CD4-positive, alpha-beta T cell (primary cell): ENCODE data around the gene CAPN15. TPM values are rescaled to one million over a fixed set of nuclear protein-coding genes. Genes with fewer than 3 reads are reported as not detected.

Experiments used
- ATAC-seq: fragments of 200-7000 bp; cut with Tn5 transposase; one replicate; pipeline ENCODE4 v1.10.0; 2022; ENCODE audit warnings: mild to moderate bottlenecking; ENCODE audit not compliant: poor library complexity
- CTCF ChIA-PET: fragments of 350-600 bp; sonication (Branson Sonifier 250); formaldehyde crosslinking; loops from one replicate; lab custom pipeline; 2021; ENCODE audit warnings: antibody characterized with exemption, inconsistent platforms; lab: Charles Lee
- POLR2A ChIA-PET: fragments of 350-600 bp; sonication (Branson Sonifier 250); formaldehyde crosslinking; loops from one replicate; lab custom pipeline; 2021; ENCODE audit warnings: antibody characterized with exemption, inconsistent platforms; lab: Charles Lee
- DNase-seq, 14 experiments: peaks; one replicate each; pipeline ENCODE4 v3.0.0-alpha.2; 2013 to 2020; ENCODE audit warnings: mixed read lengths in 2 of 14
- H3K27ac ChIP-seq, 2 donors: one replicate each; pipeline versions ENCODE4 v1.5.1 to v1.7.0; 2013; ENCODE audit warnings: low read length in 2 of 2, low read depth in 1 of 2, mild to moderate bottlenecking in 1 of 2
- H3K27me3 ChIP-seq, 2 experiments: 1 replicate in 1 of 2; 2 replicates in 1 of 2; pipeline versions ENCODE4 v1.6.1 to v1.7.0; 2013; ENCODE audit warnings: low read length in 2 of 2, control low read depth in 1 of 2, mild to moderate bottlenecking in 1 of 2, moderate library complexity in 1 of 2; ENCODE audit not compliant: insufficient read depth in 2 of 2, control insufficient read depth in 1 of 2
- H3K36me3 ChIP-seq: one replicate; pipeline ENCODE4 v1.6.1; 2013; ENCODE audit warnings: low read length, control low read depth; ENCODE audit not compliant: insufficient read depth
- H3K4me1 ChIP-seq: one replicate; pipeline ENCODE4 v1.6.1; 2013; ENCODE audit warnings: low read length, control low read depth; ENCODE audit not compliant: insufficient read depth
- H3K4me3 ChIP-seq: one replicate; pipeline ENCODE4 v1.5.1; 2013; ENCODE audit warnings: mild to moderate bottlenecking, low read length, moderate library complexity
- H3K9me3 ChIP-seq, 2 experiments: 1 replicate in 1 of 2; 2 replicates in 1 of 2; pipeline versions ENCODE4 v1.6.1 to v1.7.0; 2013; ENCODE audit warnings: low read length in 2 of 2, mild to moderate bottlenecking in 2 of 2, control low read depth in 1 of 2, moderate library complexity in 1 of 2; ENCODE audit not compliant: control insufficient read depth in 1 of 2, insufficient read depth in 1 of 2
- H3K27ac Mint-ChIP-seq: one replicate; pipeline ENCODE4 v1.8.0; 2020; ENCODE audit warnings: mixed read lengths
- H3K27me3 Mint-ChIP-seq: one replicate; pipeline ENCODE4 v1.8.0; 2021; ENCODE audit warnings: mixed read lengths
- H3K36me3 Mint-ChIP-seq: one replicate; pipeline ENCODE4 v1.8.0; 2021; ENCODE audit warnings: low read depth, mixed read lengths
- H3K4me1 Mint-ChIP-seq: one replicate; pipeline ENCODE4 v1.8.0; 2021; ENCODE audit warnings: low read depth, mixed read lengths
- H3K4me3 Mint-ChIP-seq: one replicate; pipeline ENCODE4 v1.8.0; 2020; ENCODE audit warnings: mild to moderate bottlenecking, mixed read lengths
- H3K9me3 Mint-ChIP-seq: one replicate; pipeline ENCODE4 v1.8.0; 2020; ENCODE audit warnings: mixed read lengths
- CTCF ChIP-seq: fragments of 200-600 bp; IDR thresholded peaks from one replicate; pipeline ENCODE4 v1.8.0; 2022; ENCODE audit warnings: antibody characterized with exemption, mild to moderate bottlenecking
- intact Hi-C, 2 experiments: fragments of 100-400 bp; cut with DNase I in 1 of 2; cut with micrococcal nuclease in 1 of 2; formaldehyde crosslinking; loops; one replicate each; pipeline versions ENCODE4 v1.15.1 to v1.9.0; 2023 to 2025; cut with DNase I, micrococcal nuclease
- total RNA-seq, 174 experiments: library from RNA in 2 of 174; stranded (reverse) in 2 of 174; gene quantifications; one replicate each; pipeline ENCODE4 v1.2.3 and lab custom pipeline; 2021 to 2026

CAPN15 gene
- total RNA-seq, 2 experiments from 2014 or later, result 35.5 to 36.9 TPM

- peaks cover 59% of the 10 kb centered on the region for H3K4me1 ChIP-seq
- intact Hi-C loops, result loop anchor here (5.0 kb wide), 4 partner anchors 83 to 302 kb away; partner anchors contain the start of genes LUC7L (in 1 of the 2), PGAP6 (in 1 of the 2) and RAB11FIP3 (in 1 of the 2)
- no peak for ATAC-seq
- DNase-seq, result peak in 4 of 14 experiments; percentile 15 to 42 (median 30)
- peak overlapping the region; percentile 83 for H3K4me3 ChIP-seq
- H3K9me3 ChIP-seq, result no peaks in the 10 kb centered on the region
- peak overlapping the region; percentile 90 for H3K4me3 Mint-ChIP-seq
- TF ChIP-seq CTCF, result no peak
- H3K27ac Mint-ChIP-seq, result peak overlapping the region; percentile 80
- no peaks in the 10 kb centered on the region for H3K36me3 ChIP-seq
- no peaks in the 10 kb centered on the region for H3K36me3 Mint-ChIP-seq
- H3K27me3 Mint-ChIP-seq, result no peaks in the 10 kb centered on the region
- H3K4me1 Mint-ChIP-seq, result peaks cover 25% of the 10 kb centered on the region
- ChIA-PET CTCF (no interaction called here), POLR2A (interaction anchor here (0.8 kb wide), 1 partner anchor 39 kb away, joined by 3 read pairs; no protein-coding TSS in a partner anchor)
- H3K27ac ChIP-seq, result no peak overlapping the region
- H3K9me3 Mint-ChIP-seq, result no peaks in the 10 kb centered on the region
- H3K27me3 ChIP-seq, result no peaks in the 10 kb centered on the region
Measured at GRCh38 chr16:529012-529575, 1.6 kb downstream of the CAPN15 start.

GRCh38 chr16:530111-530817 lies 2.8 kb downstream of the CAPN15 start:
- no peaks in the 10 kb centered on the region for H3K27me3 ChIP-seq
- peaks cover 60% of the 10 kb centered on the region for H3K4me1 ChIP-seq
- no peak overlapping the region for H3K27ac ChIP-seq
- ChIA-PET CTCF (no interaction called here), POLR2A (no interaction called here)
- no peaks in the 10 kb centered on the region for H3K36me3 Mint-ChIP-seq
- no peaks in the 10 kb centered on the region for H3K9me3 ChIP-seq
- no peak overlapping the region for H3K4me3 ChIP-seq
- intact Hi-C loops, result no loop called here
- H3K27ac Mint-ChIP-seq, result no peak overlapping the region
- DNase-seq (no peak), ATAC-seq (no peak)
- H3K4me3 Mint-ChIP-seq, result peak overlapping the region; percentile 90
- no peaks in the 10 kb centered on the region for H3K27me3 Mint-ChIP-seq
- no peak for TF ChIP-seq CTCF
- no peaks in the 10 kb centered on the region for H3K9me3 Mint-ChIP-seq
- H3K4me1 Mint-ChIP-seq, result peaks cover 25% of the 10 kb centered on the region
- no peaks in the 10 kb centered on the region for H3K36me3 ChIP-seq

- no peaks in the 10 kb centered on the region for H3K36me3 Mint-ChIP-seq
- H3K4me3 Mint-ChIP-seq, result no peak overlapping the region
- DNase-seq (no peak), ATAC-seq (no peak)
- H3K27me3 Mint-ChIP-seq, result no peaks in the 10 kb centered on the region
- H3K4me1 Mint-ChIP-seq, result peaks cover 11% of the 10 kb centered on the region
- POLR2A ChIA-PET, result no interaction called here
- H3K4me1 ChIP-seq, result peaks cover 47% of the 10 kb centered on the region
- CTCF ChIA-PET, result no interaction called here
- no peak overlapping the region for H3K4me3 ChIP-seq
- TF ChIP-seq CTCF, result no peak
- peaks cover 5% of the 10 kb centered on the region for H3K36me3 ChIP-seq
- no peaks in the 10 kb centered on the region for H3K9me3 ChIP-seq
- H3K9me3 Mint-ChIP-seq, result no peaks in the 10 kb centered on the region
- H3K27ac Mint-ChIP-seq, result no peak overlapping the region
- no peak overlapping the region for H3K27ac ChIP-seq
- intact Hi-C loops, result no loop called here
- no peaks in the 10 kb centered on the region for H3K27me3 ChIP-seq
Measured at GRCh38 chr16:531494-532125, 4.1 kb downstream of the CAPN15 start.
